Measurements from ENCODE around the gene SAA2. TPM values are rescaled to one million over a fixed set of nuclear protein-coding genes. Genes with fewer than 3 reads are reported as not detected.

The SAA2 gene
- total and polyA plus RNA-seq, 4 donors = 6.4 to 27,037 (median 20,582) TPM

DNA sequence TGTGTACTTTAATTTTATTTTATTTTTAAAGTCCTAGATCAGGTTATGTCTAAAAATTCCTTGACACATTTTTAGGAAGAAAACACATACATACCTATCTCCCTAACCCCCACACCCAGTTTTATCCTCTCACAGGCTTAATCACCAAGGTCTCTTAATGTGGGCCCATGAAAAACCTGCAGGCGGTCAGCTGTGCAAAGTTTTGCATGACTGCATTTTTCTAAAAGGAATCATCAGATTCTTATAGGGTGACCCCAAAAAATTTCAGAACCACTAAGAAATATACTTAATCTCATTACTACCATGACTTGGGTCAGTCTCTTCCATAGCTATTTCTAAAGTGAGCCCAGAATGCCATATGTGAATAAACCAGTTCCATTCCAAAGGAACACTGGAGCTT, 37.4 kb upstream of the SAA2 start (continued):
- TF ChIP-seq, protein P1, sequence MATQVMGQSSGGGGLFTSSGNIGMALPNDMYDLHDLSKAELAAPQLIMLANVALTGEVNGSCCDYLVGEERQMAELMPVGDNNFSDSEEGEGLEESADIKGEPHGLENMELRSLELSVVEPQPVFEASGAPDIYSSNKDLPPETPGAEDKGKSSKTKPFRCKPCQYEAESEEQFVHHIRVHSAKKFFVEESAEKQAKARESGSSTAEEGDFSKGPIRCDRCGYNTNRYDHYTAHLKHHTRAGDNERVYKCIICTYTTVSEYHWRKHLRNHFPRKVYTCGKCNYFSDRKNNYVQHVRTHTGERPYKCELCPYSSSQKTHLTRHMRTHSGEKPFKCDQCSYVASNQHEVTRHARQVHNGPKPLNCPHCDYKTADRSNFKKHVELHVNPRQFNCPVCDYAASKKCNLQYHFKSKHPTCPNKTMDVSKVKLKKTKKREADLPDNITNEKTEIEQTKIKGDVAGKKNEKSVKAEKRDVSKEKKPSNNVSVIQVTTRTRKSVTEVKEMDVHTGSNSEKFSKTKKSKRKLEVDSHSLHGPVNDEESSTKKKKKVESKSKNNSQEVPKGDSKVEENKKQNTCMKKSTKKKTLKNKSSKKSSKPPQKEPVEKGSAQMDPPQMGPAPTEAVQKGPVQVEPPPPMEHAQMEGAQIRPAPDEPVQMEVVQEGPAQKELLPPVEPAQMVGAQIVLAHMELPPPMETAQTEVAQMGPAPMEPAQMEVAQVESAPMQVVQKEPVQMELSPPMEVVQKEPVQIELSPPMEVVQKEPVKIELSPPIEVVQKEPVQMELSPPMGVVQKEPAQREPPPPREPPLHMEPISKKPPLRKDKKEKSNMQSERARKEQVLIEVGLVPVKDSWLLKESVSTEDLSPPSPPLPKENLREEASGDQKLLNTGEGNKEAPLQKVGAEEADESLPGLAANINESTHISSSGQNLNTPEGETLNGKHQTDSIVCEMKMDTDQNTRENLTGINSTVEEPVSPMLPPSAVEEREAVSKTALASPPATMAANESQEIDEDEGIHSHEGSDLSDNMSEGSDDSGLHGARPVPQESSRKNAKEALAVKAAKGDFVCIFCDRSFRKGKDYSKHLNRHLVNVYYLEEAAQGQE (IDR thresholded peaks at IDR 0.05) = no peak
- no peak for TF ChIP-seq HNF4G (IDR thresholded peaks at IDR 0.05)
- no peak for TF ChIP-seq MAX (IDR thresholded peaks at IDR 0.05)
- no peak for TF ChIP-seq GABPA (IDR thresholded peaks at IDR 0.05 in 1 of 2, conservative IDR thresholded peaks at IDR 0.05 in 1 of 2)
- TF ChIP-seq TAF1 (conservative IDR thresholded peaks at IDR 0.05) = no peak

GRCh38 chr11:18282626-18283025, 34.2 kb upstream of the SAA2 start:
- DNase-seq (ENCODE audit: low spot score) = no peak
- Histone ChIP-seq H3K27me3 (ENCODE audit: control insufficient read depth in 4 of 4, insufficient read depth in 4 of 4, low read length in 3 of 4) (no peaks in the 10 kb centered on the region), H3K27ac (ENCODE audit: low read depth in 1 of 2, low read length in 2 of 2) (no peak overlapping the region), H3K4me1 (ENCODE audit: control insufficient read depth in 4 of 4, insufficient read depth in 4 of 4, low read length in 3 of 4) (no peaks in the 10 kb centered on the region), H3K36me3 (ENCODE audit: control insufficient read depth in 4 of 4, insufficient read depth in 3 of 4, low read depth in 1 of 4, low read length in 3 of 4) (peaks cover 8 to 66% (median 55%) of the 10 kb centered on the region in 4 donors), H3K4me3 (ENCODE audit: low read depth in 1 of 3, low read length in 3 of 3) (no peak overlapping the region), H3K9me3 (ENCODE audit: control insufficient read depth in 4 of 4, low read length in 3 of 4) (no peaks in the 10 kb centered on the region), H3K9ac (ENCODE audit: low read depth in 1 of 2, low read length in 2 of 2) (no peak overlapping the region)
- TF ChIP-seq MAX (IDR thresholded peaks at IDR 0.05) = no peak
- TF ChIP-seq RXRA (IDR thresholded peaks at IDR 0.05) = no peak
- 95% methylated on average over 2 of the region's 2 CpGs for WGBS

DNA sequence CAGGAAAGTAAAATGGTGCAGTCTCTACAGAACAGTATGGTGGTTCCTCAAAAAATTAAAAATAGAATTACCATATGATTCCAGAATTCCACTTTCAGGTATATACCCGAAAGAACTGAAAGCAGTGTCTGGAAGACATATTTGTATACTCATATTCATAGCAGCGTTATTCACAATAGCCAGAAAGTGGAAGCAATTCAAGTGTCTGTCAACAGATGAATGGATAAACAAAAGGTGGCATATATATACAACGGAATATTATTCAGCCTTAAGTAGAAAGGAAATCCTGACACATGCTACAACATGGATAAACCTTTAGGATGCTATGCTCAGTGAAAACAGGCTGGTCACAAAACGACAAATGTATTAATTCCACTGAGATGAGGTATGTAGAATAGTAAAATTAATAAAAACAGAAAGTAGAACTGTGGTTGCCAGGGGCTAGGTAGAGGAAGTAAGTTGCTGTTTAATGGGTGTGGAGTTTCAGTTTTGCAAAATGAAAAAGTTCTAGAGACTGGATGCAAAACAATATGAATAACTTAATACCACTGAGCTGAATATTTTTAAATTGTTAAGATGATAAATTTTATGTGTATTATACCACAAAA, 32.1 kb upstream of the SAA2 start:
- H3K9ac ChIP-seq (ENCODE audit: low read depth in 1 of 2, low read length in 2 of 2) = no peak overlapping the region
- no peaks in the 10 kb centered on the region for H3K27me3 ChIP-seq (ENCODE audit: control insufficient read depth in 4 of 4, insufficient read depth in 4 of 4, low read length in 3 of 4)
- no peaks in the 10 kb centered on the region for H3K9me3 ChIP-seq (ENCODE audit: control insufficient read depth in 4 of 4, low read length in 3 of 4)
- H3K4me1 ChIP-seq (ENCODE audit: control insufficient read depth in 4 of 4, insufficient read depth in 4 of 4, low read length in 3 of 4) = no peaks in the 10 kb centered on the region
- TF ChIP-seq HNF4G (IDR thresholded peaks at IDR 0.05) (no peak), TAF1 (conservative IDR thresholded peaks at IDR 0.05) (no peak), YY1 (IDR thresholded peaks at IDR 0.05) (no peak), NR2F2 (IDR thresholded peaks at IDR 0.05) (no peak), GABPA (IDR thresholded peaks at IDR 0.05 in 1 of 2, conservative IDR thresholded peaks at IDR 0.05 in 1 of 2) (no peak), HNF4A (conservative IDR thresholded peaks at IDR 0.05) (no peak), FOXA2 (IDR thresholded peaks at IDR 0.05) (no peak), JUND (IDR thresholded peaks at IDR 0.05) (no peak), EGR1 (IDR thresholded peaks at IDR 0.05; ENCODE audit: low read depth in 2 of 2) (no peak), SP1 (IDR thresholded peaks at IDR 0.05) (no peak), ZBTB33 (IDR thresholded peaks at IDR 0.05) (no peak), RAD21 (IDR thresholded peaks at IDR 0.05) (no peak), FOXA1 (IDR thresholded peaks at IDR 0.05) (no peak)
- H3K4me3 ChIP-seq (ENCODE audit: low read depth in 1 of 3, low read length in 3 of 3) = no peak overlapping the region
- peaks cover 8 to 46% (median 40%) of the 10 kb centered on the region in 4 donors for H3K36me3 ChIP-seq (ENCODE audit: control insufficient read depth in 4 of 4, insufficient read depth in 3 of 4, low read depth in 1 of 4, low read length in 3 of 4)
- DNase-seq (ENCODE audit: low spot score) = no peak
- WGBS = 86% methylated on average over 4 of the region's 4 CpGs
- H3K27ac ChIP-seq (ENCODE audit: low read depth in 1 of 2, low read length in 2 of 2) = no peak overlapping the region

All from liver (tissue), 9 donors.